Activated naive CD4-positive, alpha-beta T cell treated with anti-CD3 and anti-CD28 coated beads for 36 hours (primary cell): ENCODE data around the gene VEPH1. TPM values are rescaled to one million over a fixed set of nuclear protein-coding genes. Genes with fewer than 3 reads are reported as not detected.

ENCODE experiments used
- CTCF ChIA-PET: fragments of 350-600 bp; sonication (Branson Sonifier 250); formaldehyde crosslinking; loops from one replicate; lab custom pipeline; 2021; ENCODE audit warnings: antibody characterized with exemption; lab: Charles Lee
- DNase-seq: peaks from one replicate; pipeline ENCODE4 v3.0.0-alpha.2; 2020
- H3K27ac Mint-ChIP-seq: one replicate; pipeline ENCODE4 v1.8.0; 2021; ENCODE audit warnings: mild to moderate bottlenecking, mixed read lengths
- H3K27me3 Mint-ChIP-seq: one replicate; pipeline ENCODE4 v1.8.0; 2021; ENCODE audit warnings: low read depth, mixed read lengths
- H3K36me3 Mint-ChIP-seq: one replicate; pipeline ENCODE4 v1.8.0; 2021; ENCODE audit warnings: low read depth, mixed read lengths
- H3K4me1 Mint-ChIP-seq: one replicate; pipeline ENCODE4 v1.8.0; 2021; ENCODE audit warnings: low read depth, mixed read lengths
- H3K4me3 Mint-ChIP-seq: one replicate; pipeline ENCODE4 v1.8.0; 2021; ENCODE audit warnings: mild to moderate bottlenecking, moderate library complexity, mixed read lengths
- H3K9me3 Mint-ChIP-seq: one replicate; pipeline ENCODE4 v1.8.0; 2021; ENCODE audit warnings: mixed read lengths
- intact Hi-C: fragments of 100-400 bp; cut with micrococcal nuclease; formaldehyde crosslinking; loops from one replicate; pipeline ENCODE4 v1.15.1; 2023
- total RNA-seq, 2 experiments: library from RNA; stranded (reverse); gene quantifications; one replicate each; pipeline ENCODE4 v1.2.3, GENCODE V29; 2021

Gene VEPH1
- total RNA-seq, 2 experiments from 2014 or later, result not detected

DNA sequence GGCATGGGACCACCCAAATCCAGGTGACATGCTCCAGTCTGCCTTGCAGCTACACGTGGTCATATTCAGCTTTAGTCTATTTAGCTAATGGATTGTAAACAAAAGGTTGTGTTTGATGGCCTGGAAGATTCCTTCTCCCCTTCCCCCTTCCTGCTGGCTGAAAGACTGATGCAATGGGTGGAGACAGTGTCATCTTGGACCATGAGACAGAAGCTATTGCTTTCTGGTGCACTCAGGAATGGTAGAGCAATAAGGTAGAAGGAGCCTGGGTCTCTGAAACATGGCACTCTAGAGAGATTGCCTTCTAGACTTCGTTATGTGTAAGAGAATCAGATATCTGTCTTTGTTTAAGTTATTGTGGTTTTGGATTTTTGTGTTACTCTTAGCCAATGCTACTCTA, 92.3 kb downstream of the VEPH1 start:
- no peak overlapping the region for H3K27ac Mint-ChIP-seq
- peaks cover 1% of the 10 kb centered on the region for H3K27me3 Mint-ChIP-seq
- H3K4me3 Mint-ChIP-seq, result no peak overlapping the region
- CTCF ChIA-PET, result no interaction called here
- intact Hi-C loops, result no loop called here
- no peaks in the 10 kb centered on the region for H3K4me1 Mint-ChIP-seq
- no peaks in the 10 kb centered on the region for H3K9me3 Mint-ChIP-seq
- no peaks in the 10 kb centered on the region for H3K36me3 Mint-ChIP-seq
- no peak for DNase-seq

- H3K27ac Mint-ChIP-seq, result no peak overlapping the region
- intact Hi-C loops, result no loop called here
- H3K9me3 Mint-ChIP-seq, result no peaks in the 10 kb centered on the region
- no peaks in the 10 kb centered on the region for H3K4me1 Mint-ChIP-seq
- no peak overlapping the region for H3K4me3 Mint-ChIP-seq
- H3K27me3 Mint-ChIP-seq, result no peaks in the 10 kb centered on the region
- CTCF ChIA-PET, result no interaction called here
- no peaks in the 10 kb centered on the region for H3K36me3 Mint-ChIP-seq
- DNase-seq, result no peak
Measured at GRCh38 chr3:157409516-157409915, 93.7 kb downstream of the VEPH1 start.

DNA sequence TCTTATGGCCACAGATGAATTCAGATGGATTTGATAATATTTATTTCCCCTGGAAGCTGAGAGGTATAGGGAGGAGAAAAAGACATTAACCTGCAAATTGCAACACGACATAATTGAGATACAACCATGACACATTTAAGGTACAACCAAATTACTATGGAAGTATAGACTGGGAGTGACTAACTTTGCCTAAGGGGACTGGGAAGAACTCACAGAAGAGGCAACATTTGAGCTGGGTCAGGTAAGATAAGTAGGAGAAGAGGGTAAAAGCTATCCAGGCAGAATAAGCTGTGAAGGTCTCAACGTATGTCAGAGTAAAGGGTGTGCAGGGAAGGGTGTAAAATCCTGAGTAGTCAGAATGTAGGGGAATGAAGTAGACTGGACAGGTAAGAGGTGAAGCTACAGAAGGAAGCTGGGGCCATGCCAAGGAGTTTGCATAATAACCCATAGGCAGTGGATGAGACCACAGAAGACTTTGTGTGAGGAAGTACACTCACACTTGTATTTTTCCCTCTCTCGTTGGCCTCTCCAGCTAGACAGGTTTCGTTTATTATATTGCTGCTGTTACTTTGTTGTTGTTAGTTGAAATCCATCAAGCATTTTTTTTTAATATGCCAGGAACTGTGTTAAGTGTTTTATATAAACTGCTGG, 94.6 kb downstream of the VEPH1 start:
- intact Hi-C loops, result no loop called here
- Mint-ChIP-seq H3K4me1 (no peaks in the 10 kb centered on the region), H3K4me3 (no peak overlapping the region), H3K27me3 (no peaks in the 10 kb centered on the region), H3K27ac (no peak overlapping the region), H3K9me3 (no peaks in the 10 kb centered on the region), H3K36me3 (no peaks in the 10 kb centered on the region)
- CTCF ChIA-PET, result no interaction called here
- DNase-seq, result no peak

GRCh38 chr3:157407769-157408168, 95.4 kb downstream of the VEPH1 start:
- H3K27me3 Mint-ChIP-seq, result no peaks in the 10 kb centered on the region
- no peak for DNase-seq
- intact Hi-C loops, result no loop called here
- CTCF ChIA-PET, result no interaction called here
- H3K4me3 Mint-ChIP-seq, result no peak overlapping the region
- no peaks in the 10 kb centered on the region for H3K36me3 Mint-ChIP-seq
- H3K27ac Mint-ChIP-seq, result no peak overlapping the region
- H3K9me3 Mint-ChIP-seq, result no peaks in the 10 kb centered on the region
- no peaks in the 10 kb centered on the region for H3K4me1 Mint-ChIP-seq

DNA sequence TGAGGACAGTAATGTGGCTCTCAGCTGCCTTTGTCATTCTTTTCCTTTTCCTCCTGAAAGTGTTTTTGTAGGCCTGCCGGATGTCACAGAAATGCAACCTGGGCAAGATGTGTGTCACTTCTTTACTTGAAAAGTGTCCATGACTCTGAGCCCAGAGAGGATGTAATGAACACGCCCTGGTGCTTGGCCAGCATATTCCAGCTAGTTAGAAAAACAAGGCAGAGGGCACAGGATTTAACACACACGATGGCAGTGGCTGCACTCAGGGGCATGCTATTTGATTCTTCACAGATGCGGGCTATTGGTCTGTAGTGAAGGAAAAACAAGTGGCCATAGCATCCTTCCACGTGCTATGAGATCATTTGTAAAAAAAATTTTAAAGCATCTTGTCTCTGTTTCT, 96.8 kb downstream of the VEPH1 start:
- H3K27me3 Mint-ChIP-seq, result no peaks in the 10 kb centered on the region
- no peak overlapping the region for H3K4me3 Mint-ChIP-seq
- intact Hi-C loops, result no loop called here
- no peaks in the 10 kb centered on the region for H3K9me3 Mint-ChIP-seq
- CTCF ChIA-PET, result no interaction called here
- no peak for DNase-seq
- H3K27ac Mint-ChIP-seq, result no peak overlapping the region
- H3K36me3 Mint-ChIP-seq, result no peaks in the 10 kb centered on the region
- H3K4me1 Mint-ChIP-seq, result no peaks in the 10 kb centered on the region

DNA sequence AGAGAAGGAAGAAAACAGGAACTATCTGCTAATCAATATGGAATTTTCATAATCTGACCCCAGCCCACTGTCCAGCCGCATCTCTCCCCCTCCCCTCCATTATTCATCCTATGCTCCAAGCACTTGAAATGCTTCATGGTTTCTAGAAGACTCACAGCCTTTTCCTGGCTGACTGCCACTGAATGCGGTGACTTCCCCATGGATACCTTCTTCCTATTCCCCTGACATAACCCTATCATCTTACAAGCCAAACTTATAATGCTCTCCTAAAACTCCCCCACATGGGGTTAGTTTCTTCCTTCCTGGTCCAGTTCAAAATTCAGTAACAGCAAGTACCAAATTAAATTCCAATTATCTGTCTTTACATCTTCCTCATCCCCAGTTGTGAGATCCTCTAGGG, 97.8 kb downstream of the VEPH1 start:
- Mint-ChIP-seq H3K4me1 (no peaks in the 10 kb centered on the region), H3K27ac (no peak overlapping the region), H3K9me3 (no peaks in the 10 kb centered on the region), H3K36me3 (no peaks in the 10 kb centered on the region), H3K27me3 (no peaks in the 10 kb centered on the region), H3K4me3 (no peak overlapping the region)
- no peak for DNase-seq
- CTCF ChIA-PET, result no interaction called here
- intact Hi-C loops, result no loop called here

DNA sequence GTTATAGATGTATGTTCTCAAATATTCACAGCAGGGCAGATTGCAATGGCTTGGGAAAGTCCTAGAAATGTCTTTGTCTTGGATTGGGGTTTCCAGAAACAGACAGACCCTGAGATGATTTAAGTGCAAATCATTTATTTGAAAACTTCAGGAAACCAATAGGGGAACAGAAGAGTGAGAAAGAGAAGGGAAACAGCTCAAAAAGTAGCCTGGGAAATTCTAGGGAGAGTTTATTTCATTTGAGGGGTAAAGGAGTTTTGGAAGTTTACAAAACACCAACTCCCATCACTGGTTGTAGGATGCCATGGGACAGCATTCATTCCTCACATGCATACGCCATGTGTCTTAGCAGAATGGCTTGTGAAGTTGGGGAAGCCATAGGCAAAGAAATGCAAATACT, 98.8 kb downstream of the VEPH1 start:
- Mint-ChIP-seq H3K36me3 (no peaks in the 10 kb centered on the region), H3K27me3 (no peaks in the 10 kb centered on the region), H3K4me3 (no peak overlapping the region), H3K9me3 (no peaks in the 10 kb centered on the region), H3K27ac (no peak overlapping the region), H3K4me1 (no peaks in the 10 kb centered on the region)
- CTCF ChIA-PET, result no interaction called here
- no peak for DNase-seq
- intact Hi-C loops, result no loop called here

DNA sequence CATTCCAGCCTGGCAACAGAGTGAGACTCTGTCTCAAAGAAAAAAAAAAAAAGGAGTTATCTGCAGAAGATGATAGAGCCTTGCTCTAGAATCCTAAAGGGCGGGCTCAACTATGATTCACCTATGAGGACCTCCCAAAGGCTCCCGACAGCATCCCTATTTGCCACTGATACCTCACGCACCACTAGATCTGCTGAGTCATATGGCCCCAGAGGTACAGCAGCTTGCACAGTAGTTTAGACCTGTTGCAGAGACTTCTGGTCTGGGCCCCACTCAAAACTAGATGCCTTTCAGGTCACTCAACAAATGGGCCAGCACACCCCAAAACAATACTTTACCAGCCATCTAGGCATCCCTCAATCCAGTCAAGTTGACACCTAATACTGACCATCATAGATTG, 104.6 kb downstream of the VEPH1 start:
- no peaks in the 10 kb centered on the region for H3K9me3 Mint-ChIP-seq
- no peaks in the 10 kb centered on the region for H3K27me3 Mint-ChIP-seq
- no peak for DNase-seq
- CTCF ChIA-PET, result no interaction called here
- no peaks in the 10 kb centered on the region for H3K4me1 Mint-ChIP-seq
- H3K4me3 Mint-ChIP-seq, result no peak overlapping the region
- intact Hi-C loops, result no loop called here
- peaks cover 1% of the 10 kb centered on the region for H3K36me3 Mint-ChIP-seq
- no peak overlapping the region for H3K27ac Mint-ChIP-seq

GRCh38 chr3:157394411-157394810, 108.8 kb downstream of the VEPH1 start:
- H3K4me1 Mint-ChIP-seq, result no peaks in the 10 kb centered on the region
- peaks cover 3% of the 10 kb centered on the region for H3K36me3 Mint-ChIP-seq
- DNase-seq, result no peak
- CTCF ChIA-PET, result no interaction called here
- no peak overlapping the region for H3K27ac Mint-ChIP-seq
- H3K4me3 Mint-ChIP-seq, result no peak overlapping the region
- intact Hi-C loops, result no loop called here
- peaks cover 6% of the 10 kb centered on the region for H3K9me3 Mint-ChIP-seq
- H3K27me3 Mint-ChIP-seq, result no peaks in the 10 kb centered on the region

- Mint-ChIP-seq H3K36me3 (peaks cover 3% of the 10 kb centered on the region), H3K27ac (no peak overlapping the region), H3K9me3 (peaks cover 6% of the 10 kb centered on the region), H3K4me1 (no peaks in the 10 kb centered on the region), H3K4me3 (no peak overlapping the region), H3K27me3 (no peaks in the 10 kb centered on the region)
- CTCF ChIA-PET, result interaction anchor here (0.6 kb wide), 1 partner anchor 157 kb away, joined by 4 read pairs; no protein-coding TSS in a partner anchor
- DNase-seq, result no peak
- intact Hi-C loops, result no loop called here
Measured at GRCh38 chr3:157393113-157393512, 110.1 kb downstream of the VEPH1 start.

GRCh38 chr3:157392104-157392503, 111.1 kb downstream of the VEPH1 start:
- H3K27me3 Mint-ChIP-seq, result no peaks in the 10 kb centered on the region
- H3K4me1 Mint-ChIP-seq, result no peaks in the 10 kb centered on the region
- CTCF ChIA-PET, result interaction anchor here (0.6 kb wide), 1 partner anchor 583 kb away, joined by 3 read pairs; no protein-coding TSS in a partner anchor
- no peak for DNase-seq
- H3K36me3 Mint-ChIP-seq, result peaks cover 3% of the 10 kb centered on the region
- H3K27ac Mint-ChIP-seq, result no peak overlapping the region
- H3K4me3 Mint-ChIP-seq, result no peak overlapping the region
- H3K9me3 Mint-ChIP-seq, result peaks cover 6% of the 10 kb centered on the region
- intact Hi-C loops, result no loop called here

- H3K4me3 Mint-ChIP-seq, result no peak overlapping the region
- H3K36me3 Mint-ChIP-seq, result peaks cover 2% of the 10 kb centered on the region
- H3K27me3 Mint-ChIP-seq, result no peaks in the 10 kb centered on the region
- H3K27ac Mint-ChIP-seq, result no peak overlapping the region
- CTCF ChIA-PET, result interaction anchor here (0.6 kb wide), 1 partner anchor 35 kb away, joined by 3 read pairs; no protein-coding TSS in a partner anchor
- intact Hi-C loops, result no loop called here
- peaks cover 6% of the 10 kb centered on the region for H3K9me3 Mint-ChIP-seq
- no peaks in the 10 kb centered on the region for H3K4me1 Mint-ChIP-seq
- no peak for DNase-seq
Measured at GRCh38 chr3:157390713-157391515, 112.3 kb downstream of the VEPH1 start.

DNA sequence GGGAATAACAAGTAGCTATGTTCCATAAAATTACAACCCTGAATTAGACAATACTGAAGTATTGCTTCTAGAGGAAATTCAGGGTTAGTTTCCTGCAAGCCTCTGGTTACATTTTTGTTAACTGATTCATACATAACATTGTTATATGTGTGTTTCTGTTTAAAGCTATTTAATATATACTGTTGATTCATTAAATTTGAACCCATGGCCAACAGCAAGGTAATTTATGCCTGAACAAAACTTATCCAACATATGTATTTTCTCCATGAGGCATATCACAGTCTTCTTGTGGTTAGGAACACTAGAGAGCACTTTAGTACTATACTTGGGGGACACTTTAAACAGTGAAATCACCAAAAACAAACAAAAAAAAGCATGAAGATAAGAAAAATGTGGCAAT, 114.2 kb downstream of the VEPH1 start:
- intact Hi-C loops, result no loop called here
- CTCF ChIA-PET, result no interaction called here
- no peak for DNase-seq
- no peaks in the 10 kb centered on the region for H3K4me1 Mint-ChIP-seq
- H3K27me3 Mint-ChIP-seq, result no peaks in the 10 kb centered on the region
- H3K9me3 Mint-ChIP-seq, result peaks cover 6% of the 10 kb centered on the region
- H3K36me3 Mint-ChIP-seq, result peaks cover 2% of the 10 kb centered on the region
- no peak overlapping the region for H3K4me3 Mint-ChIP-seq
- no peak overlapping the region for H3K27ac Mint-ChIP-seq
